HG03045 (cell line): ENCODE measurements around the gene MYL3.

Experiments
- ATAC-seq: cut with Tn5 transposase; IDR thresholded peaks from one replicate; pipeline ENCODE4 v1.9.1; 2021; ENCODE audit warnings: mild to moderate bottlenecking, moderate library complexity; ENCODE audit not compliant: unreplicated experiment

Gene MYL3

GRCh38 chr3:46899151-46900006, 36.1 kb upstream of the MYL3 start:
- ATAC-seq: no peak

DNA sequence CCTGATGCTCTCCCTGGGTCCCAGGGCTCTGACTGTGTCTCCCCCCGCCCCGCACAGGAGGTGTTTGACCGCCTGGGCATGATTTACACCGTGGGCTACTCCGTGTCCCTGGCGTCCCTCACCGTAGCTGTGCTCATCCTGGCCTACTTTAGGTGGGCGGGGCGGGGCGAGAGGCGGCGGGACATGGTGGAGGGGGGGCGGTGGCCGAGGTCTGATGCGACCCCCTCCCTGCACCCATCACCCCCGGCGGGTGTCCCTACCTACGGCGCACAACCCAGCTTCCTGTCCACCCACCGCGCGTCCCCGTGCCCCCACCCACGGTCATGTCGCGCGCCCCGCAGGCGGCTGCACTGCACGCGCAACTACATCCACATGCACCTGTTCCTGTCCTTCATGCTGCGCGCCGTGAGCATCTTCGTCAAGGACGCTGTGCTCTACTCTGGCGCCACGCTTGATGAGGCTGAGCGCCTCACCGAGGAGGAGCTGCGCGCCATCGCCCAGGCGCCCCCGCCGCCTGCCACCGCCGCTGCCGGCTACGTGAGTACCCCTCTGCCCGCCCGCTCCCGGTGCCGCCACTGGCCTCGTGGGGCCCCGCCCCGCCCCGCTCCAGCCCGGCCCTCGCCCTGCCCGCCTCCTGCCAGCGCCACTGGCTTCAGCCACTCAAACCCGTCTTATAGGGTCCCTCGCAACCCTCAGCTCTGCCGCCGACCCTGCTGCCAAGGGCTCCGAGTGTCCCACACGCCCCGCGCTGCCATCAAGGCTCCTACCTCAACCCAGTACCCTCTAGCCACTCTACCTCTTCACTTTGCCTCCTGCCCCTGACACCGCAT, 35.3 kb upstream of the MYL3 start:
- ATAC-seq: no peak

DNA sequence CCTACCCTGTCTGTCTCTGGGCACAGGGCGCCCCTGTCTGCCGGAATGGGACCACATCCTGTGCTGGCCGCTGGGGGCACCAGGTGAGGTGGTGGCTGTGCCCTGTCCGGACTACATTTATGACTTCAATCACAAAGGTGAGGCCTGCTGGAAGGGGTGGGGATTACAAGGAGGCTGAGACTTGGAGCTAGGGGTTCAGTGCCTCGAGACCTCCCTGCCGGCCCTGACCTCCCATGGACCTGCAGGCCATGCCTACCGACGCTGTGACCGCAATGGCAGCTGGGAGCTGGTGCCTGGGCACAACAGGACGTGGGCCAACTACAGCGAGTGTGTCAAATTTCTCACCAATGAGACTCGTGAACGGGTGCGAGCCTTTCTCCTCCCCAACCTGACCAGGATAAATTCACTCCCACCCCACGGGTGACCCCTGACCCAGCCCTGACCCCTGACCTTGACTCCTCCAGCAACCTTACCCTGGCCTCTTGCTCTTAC, 34.6 kb upstream of the MYL3 start:
- no peak for ATAC-seq

GRCh38 chr3:46897031-46897430, 33.8 kb upstream of the MYL3 start:
- no peak for ATAC-seq

DNA sequence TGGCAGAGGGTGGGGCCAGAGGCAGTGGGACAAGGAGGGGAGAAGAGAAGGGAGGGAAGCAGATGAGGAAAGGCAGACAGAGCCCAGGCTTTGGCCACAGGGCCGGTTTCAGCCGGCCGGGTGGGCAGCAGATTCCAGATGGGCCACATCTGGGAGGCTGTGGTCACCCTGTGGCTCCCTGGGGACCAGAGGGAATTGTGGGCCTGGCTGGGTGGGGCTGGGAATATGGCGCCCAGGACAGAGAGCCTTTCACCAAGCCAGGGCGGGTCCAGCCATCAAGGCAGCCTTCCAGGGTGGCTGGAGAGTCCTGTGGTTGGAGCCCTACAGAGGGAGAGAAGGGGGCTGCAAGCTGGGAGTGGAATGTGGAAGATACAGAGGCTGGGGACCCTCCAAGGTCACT, 33.1 kb upstream of the MYL3 start:
- no peak for ATAC-seq

GRCh38 chr3:46895761-46896160, 32.5 kb upstream of the MYL3 start:
- no peak for ATAC-seq

- no peak for ATAC-seq
Measured at GRCh38 chr3:46895204-46895660, 32.0 kb upstream of the MYL3 start.

- ATAC-seq: no peak
Measured at GRCh38 chr3:46894256-46894655, 31.0 kb upstream of the MYL3 start.

GRCh38 chr3:46893763-46894162, 30.5 kb upstream of the MYL3 start:
- ATAC-seq: no peak

DNA sequence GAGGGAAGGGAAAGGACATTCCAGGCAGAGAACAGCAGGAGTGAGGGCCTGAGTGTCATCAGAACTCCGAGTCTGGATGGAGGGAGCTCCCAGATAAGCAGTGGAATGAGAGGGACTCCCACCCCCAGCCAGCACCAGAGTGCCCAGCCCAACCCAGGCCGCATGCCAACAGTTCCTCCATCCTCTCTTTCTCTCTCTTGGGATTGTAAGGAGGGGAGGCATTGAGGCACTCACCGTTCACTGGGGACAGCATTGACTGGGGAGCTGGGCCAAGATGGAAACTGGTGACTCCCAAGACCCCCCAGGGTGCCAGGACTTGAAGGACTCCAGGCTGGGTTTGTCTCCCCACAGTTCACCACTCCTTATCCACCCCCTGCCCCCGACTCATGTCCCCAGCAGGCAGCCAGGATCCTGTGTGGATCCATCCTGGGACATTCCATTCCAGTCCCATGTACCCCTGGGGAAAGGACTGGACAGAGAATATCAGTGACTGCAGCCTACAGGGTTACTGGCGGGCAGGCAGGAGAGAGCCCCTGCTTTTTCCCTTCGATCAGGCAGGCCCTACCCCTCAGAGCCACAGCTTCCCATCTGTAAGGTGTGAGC, 30.0 kb upstream of the MYL3 start:
- ATAC-seq: no peak

GRCh38 chr3:46892285-46893145, 29.3 kb upstream of the MYL3 start:
- no peak for ATAC-seq

GRCh38 chr3:46891132-46891531, 27.9 kb upstream of the MYL3 start:
- no peak for ATAC-seq

GRCh38 chr3:46890132-46890531, 26.9 kb upstream of the MYL3 start:
- ATAC-seq: no peak

DNA sequence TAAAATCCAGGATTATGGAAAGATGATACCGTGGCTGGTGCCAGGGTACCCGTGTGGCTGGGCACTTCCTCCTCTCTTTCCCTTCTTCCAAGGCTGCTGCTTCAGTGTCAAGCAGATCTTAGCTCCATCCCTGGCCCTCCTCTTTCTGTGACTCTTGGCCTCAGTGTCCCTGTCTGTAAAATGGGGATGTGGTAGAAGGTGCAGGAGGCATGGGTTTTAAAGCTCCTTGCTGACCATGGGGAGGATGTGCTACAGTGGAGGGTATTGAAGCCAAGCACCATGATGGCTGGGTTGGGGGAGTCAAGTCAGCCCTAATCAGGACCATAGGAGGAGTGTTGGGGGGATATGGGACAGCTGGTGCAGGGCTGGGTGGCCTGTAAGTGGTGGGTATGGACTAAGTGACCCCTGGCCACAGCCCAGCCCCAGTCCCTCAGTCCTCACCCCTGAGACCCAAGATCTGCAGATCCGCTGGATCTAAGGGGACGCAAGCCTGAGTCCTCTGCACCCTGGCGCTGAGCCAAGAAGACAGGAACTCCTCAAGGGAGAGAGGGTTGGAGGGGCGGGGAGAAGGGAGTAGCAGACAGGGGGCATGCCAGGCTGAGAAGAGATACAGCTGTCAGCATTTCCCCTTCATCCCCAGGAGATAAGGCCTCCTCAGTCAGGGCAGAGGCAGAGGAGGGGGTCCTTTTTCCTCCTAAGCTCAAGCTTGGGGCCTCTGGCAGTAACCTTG, 26.3 kb upstream of the MYL3 start:
- no peak for ATAC-seq

- no peak for ATAC-seq
Measured at GRCh38 chr3:46888705-46889104, 25.5 kb upstream of the MYL3 start.

GRCh38 chr3:46887980-46888494, 24.8 kb upstream of the MYL3 start:
- no peak for ATAC-seq

DNA sequence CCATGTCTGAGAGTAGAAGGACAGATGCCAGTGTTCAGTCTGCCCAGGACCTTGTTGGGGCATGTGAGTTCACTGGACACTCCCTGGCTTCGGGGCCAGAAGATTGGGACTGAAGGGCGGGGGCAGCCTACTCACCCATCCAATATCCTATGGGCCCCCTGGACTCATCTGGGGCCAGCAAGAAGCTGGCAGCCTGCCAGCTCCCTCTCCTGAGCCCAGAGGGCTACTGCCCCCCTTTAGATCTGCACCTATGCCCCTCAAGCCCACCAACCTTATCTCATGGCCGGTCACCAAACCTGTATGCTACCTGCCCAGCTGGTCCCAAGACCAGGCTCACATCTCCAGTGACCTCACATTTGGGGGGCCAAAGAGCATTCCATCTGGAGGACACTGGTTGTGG, 22.4 kb upstream of the MYL3 start:
- ATAC-seq: no peak

DNA sequence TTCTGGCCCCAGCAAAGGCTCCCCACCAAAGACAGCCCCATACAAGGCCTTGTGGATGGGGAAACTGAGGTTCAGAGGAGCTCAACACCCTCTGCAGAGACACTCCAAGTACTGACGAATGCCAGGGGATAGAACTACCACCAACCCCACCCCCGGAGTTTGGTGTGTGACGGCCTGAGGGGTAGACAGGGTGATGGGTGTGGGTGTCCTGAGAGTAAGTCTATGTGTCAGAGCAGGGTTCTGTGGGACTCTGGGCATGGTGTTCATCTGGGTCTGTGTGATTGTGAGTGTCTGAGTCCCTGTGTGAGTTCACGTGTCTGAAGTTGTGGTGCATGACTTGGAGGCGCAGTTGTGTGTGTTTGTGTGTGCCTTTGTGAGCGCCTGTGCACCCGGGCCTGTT, 21.7 kb upstream of the MYL3 start:
- no peak for ATAC-seq

GRCh38 chr3:46884427-46884826, 21.2 kb upstream of the MYL3 start:
- no peak for ATAC-seq

DNA sequence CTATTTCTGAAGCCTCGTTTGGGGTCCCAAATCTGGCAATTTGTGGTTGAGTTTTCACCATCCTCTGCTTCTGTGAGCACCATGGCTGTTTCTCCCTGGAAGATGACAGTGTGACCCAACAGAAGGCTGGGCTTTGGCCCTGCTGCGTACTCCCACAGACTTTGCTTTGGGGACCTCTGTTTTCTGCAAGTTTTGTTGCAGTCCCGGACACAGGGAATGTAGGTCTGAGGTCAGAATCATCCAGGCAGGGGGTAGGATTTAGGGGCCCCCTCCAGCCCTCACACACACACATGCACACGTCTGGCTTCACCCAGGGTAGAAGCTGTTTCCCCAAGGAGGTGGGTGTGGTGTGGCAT, 20.6 kb upstream of the MYL3 start:
- no peak for ATAC-seq
